Activated CD4-positive, alpha-beta T cell treated with anti-CD3 and anti-CD28 coated beads for 24 hours (primary cell): ENCODE measurements around the gene RANGAP1.
A peak's percentile ranks its signal among the peaks of the same experiment; 100 is the strongest.

Source experiments
- DNase-seq, 2 donors: peaks; one replicate each; pipeline ENCODE4 v3.0.0-alpha.2; 2020; ENCODE audit warnings: low read depth in 2 of 2

RANGAP1 gene

GRCh38 chr22:41197038-41197972, 88.7 kb downstream of the RANGAP1 start:
- peak; percentile 75 to 76 for DNase-seq
